Fibroblast of the conjunctiva (primary cell): ENCODE results near the gene CYLC1.
A peak's percentile ranks its signal among the peaks of the same experiment; 100 is the strongest.

Experiments used
- DNase-seq: peaks from one replicate; pipeline ENCODE4 v3.0.0-alpha.2; 2010; ENCODE audit warnings: low read depth

Gene CYLC1

DNA sequence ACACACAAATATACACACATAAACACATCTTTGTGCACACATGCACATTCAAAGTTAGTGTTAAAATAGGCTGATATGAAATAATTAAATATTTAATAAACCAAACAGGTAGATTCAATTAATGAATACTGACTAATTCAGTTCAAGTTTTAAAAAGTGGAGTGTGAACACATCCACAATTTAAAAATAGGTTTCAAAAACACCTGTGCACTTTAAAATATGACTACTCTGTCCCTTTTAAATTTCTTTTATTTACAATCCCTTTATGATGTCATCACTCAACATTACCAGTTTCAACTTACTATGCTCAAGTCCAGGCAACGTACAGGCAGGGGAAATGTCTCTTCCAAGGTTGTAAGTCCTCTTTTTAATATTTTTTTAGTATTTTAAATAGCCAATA, at the start of gene CYLC1:
TSS of gene CYLC1 (plus strand) at position 301 of the 400 bp plus-strand sequence. CDS start at position 338, 37 bp downstream.
- DNase-seq, result no peak

- no peak for DNase-seq
Measured at GRCh38 chrX:83819304-83819703, 41.6 kb upstream of the CYLC1 start.

DNA sequence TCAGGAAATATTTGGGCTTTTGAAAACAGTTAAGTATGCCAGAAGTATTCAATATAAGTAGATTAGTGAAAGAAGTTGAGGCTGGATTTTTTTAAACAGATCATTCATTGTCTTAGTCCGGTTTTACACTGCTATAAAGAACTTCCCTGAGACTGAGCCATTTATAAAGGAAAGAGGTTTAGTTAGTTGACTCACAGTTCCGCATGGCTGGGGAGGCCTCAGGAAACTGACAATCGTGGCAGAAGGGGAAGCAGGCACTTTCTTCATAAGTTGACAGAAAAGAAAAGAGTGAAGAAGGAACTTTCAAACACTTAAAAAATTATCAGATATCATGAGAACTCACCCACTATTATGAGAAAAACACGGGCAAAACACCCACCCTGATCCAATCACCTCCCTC, 31.1 kb upstream of the CYLC1 start:
- no peak for DNase-seq

- peak; percentile 5 for DNase-seq
Measured at GRCh38 chrX:83845397-83845796, 15.5 kb upstream of the CYLC1 start.

- no peak for DNase-seq
Measured at GRCh38 chrX:83847339-83847738, 13.6 kb upstream of the CYLC1 start.

- DNase-seq, result no peak
Measured at GRCh38 chrX:83888585-83888984, 27.6 kb downstream of the CYLC1 start.

- no peak for DNase-seq
Measured at GRCh38 chrX:83892433-83892832, 31.5 kb downstream of the CYLC1 start.

DNA sequence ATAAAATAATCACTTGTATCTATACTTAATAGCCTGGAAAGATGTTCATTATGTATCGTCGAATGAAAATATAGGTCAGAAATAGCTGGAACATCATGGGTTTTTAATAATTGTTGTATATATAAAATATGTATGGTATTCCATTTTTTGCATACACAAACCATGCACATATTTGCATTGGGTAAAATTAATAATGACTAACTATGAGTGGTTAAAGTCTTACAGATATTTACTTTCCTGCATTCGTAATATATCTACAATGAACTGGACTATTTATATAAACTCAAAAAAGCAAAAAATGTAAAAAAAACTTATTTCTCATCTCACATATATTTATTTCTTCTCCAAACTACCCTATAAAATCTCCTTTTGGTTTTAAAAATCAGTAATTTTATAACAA, 46.0 kb downstream of the CYLC1 start:
- no peak for DNase-seq

DNA sequence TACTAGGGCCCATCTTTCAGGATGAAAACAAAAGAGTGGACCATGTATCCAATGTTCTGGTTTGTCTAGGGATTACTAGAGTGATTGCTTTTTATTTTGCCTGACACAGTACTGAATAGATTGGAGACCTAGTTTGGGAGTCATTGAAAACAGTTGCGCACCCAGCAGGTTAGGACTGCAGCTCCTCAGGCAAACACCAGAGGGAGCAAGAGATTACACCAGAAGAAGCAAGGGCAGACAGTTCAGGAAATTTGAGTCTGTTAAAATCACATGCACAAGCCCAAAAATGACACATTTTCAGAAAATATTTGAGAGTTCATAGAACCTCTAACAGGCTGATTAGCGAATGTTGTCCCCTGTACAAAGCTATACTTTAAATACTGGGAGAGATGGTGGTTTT, 55.6 kb downstream of the CYLC1 start:
- no peak for DNase-seq

DNA sequence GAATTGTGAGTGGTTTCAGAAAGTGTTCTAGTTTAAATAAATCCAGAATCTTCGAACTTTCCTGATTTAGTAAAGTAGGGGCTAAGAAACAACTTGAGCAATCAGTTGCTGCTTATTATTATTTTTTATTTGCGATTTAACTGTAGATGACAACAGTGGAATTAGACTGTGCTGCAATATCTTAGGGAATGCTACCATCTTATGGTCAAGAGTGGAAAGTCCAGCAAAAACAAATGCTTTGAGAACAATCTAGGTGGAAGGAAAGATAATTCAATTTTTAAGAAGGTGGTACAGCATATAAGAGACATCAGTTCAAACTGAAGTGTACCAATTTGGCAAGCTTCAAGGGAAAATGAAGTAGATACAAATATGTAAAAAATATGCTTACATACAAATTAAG, 73.3 kb downstream of the CYLC1 start:
- no peak for DNase-seq
